HG02642 (cell line): ENCODE measurements around the gene DAZ2.
"Not testable (repeated sequence)": the region's sequence is repeated elsewhere in the genome, so short reads cannot be mapped to it uniquely, and the experiment has no call there.

ENCODE experiments used
- ATAC-seq: cut with Tn5 transposase; IDR thresholded peaks from one replicate; pipeline ENCODE4 v1.9.1; 2021; ENCODE audit warnings: mild to moderate bottlenecking; ENCODE audit not compliant: unreplicated experiment, poor library complexity

The DAZ2 gene, protein sequence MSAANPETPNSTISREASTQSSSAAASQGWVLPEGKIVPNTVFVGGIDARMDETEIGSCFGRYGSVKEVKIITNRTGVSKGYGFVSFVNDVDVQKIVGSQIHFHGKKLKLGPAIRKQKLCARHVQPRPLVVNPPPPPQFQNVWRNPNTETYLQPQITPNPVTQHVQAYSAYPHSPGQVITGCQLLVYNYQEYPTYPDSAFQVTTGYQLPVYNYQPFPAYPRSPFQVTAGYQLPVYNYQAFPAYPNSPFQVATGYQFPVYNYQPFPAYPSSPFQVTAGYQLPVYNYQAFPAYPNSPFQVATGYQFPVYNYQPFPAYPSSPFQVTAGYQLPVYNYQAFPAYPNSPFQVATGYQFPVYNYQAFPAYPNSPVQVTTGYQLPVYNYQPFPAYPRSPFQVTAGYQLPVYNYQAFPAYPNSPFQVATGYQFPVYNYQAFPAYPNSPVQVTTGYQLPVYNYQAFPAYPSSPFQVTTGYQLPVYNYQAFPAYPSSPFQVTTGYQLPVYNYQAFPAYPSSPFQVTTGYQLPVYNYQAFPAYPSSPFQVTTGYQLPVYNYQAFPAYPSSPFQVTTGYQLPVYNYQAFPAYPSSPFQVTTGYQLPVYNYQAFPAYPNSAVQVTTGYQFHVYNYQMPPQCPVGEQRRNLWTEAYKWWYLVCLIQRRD

DNA sequence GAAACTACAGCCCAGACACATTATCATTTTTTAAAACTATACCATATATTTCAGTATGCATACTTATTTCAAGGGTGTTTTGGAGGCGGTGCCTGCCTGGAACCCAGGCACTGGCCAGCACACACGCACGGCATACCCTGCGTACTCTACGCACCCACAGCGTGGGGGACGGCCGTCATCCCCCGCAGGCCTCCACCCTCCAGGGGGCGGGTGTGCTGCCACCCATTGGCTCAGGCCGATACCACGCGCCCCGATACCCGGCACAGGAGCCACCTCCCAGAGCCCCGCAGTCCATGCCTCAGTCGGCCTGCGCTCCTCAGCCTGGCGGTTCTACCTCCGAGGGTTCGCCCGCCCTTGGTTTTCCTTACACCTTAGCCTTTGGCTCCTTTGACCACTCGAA is at the start of gene DAZ2:
Gene DAZ2 (plus strand): TSS at position 301 of the 400 bp plus-strand sequence. CDS start 208 bp downstream, outside the sequence.
- ATAC-seq: not testable (repeated sequence)

DNA sequence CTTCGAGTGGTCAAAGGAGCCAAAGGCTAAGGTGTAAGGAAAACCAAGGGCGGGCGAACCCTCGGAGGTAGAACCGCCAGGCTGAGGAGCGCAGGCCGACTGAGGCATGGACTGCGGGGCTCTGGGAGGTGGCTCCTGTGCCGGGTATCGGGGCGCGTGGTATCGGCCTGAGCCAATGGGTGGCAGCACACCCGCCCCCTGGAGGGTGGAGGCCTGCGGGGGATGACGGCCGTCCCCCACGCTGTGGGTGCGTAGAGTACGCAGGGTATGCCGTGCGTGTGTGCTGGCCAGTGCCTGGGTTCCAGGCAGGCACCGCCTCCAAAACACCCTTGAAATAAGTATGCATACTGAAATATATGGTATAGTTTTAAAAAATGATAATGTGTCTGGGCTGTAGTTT is 20.4 kb upstream of the DAZ2 start, which contains the start of gene DAZ1:
Gene DAZ1 (minus strand): TSS at position 101 of the 400 bp plus-strand sequence. CDS start 208 bp downstream, outside the sequence.
- ATAC-seq: not testable (repeated sequence)

DNA sequence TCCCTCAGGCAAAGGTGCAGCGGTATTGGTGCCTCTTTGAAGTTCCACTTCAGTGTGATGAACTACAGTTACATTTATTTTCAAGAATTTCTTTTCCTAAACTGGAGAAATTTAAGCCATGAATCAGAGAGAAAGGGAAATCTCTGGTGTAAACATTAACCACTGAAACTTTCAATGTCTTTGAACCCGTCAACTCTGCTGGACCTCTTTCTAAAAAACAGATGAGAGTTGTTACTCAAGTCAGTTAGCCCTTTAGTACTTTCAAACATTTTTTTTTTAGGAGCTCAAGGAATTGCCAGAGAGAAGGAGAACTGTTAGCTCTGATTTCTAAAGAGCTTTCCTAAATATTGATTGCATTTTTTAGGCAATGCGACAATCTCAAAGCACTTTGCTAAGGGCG is 11.9 kb upstream of the DAZ2 start:
- ATAC-seq: not testable (repeated sequence)

DNA sequence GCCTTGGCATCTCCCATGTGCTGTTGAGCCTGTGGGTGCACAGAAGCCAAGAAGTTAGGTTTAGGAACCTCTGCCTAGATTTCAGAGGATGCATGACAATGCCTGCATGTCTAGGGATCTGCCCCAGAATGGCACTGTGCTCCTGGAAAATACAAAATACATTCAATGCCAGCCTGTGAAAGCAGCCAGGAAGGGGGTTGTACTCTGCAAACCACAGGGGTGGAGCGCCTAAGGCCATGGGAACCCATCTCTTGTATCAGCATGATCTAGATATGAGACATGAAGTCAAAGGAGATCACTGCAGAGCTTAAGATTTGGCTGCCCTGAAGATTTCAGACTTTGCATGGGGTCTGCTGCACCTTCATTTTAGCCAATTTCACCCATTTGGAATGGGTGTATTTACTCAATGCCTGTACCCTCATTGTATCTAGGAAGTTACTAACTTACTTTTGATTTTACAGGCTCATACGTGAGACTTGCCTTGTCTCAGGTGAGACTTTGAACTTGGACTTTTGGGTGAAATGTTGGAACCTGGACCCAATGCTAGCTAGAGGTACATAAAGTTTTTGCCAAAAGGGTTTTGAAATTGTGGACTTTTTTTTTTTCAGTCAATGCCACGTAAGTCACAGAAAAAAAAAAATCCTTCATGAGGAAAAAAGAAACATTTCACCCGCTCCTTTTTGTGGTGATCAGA is 9.4 kb upstream of the DAZ2 start:
- ATAC-seq: not testable (repeated sequence)

DNA sequence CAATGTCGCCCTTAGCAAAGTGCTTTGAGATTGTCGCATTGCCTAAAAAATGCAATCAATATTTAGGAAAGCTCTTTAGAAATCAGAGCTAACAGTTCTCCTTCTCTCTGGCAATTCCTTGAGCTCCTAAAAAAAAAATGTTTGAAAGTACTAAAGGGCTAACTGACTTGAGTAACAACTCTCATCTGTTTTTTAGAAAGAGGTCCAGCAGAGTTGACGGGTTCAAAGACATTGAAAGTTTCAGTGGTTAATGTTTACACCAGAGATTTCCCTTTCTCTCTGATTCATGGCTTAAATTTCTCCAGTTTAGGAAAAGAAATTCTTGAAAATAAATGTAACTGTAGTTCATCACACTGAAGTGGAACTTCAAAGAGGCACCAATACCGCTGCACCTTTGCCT is 8.7 kb upstream of the DAZ2 start:
- not testable (repeated sequence) for ATAC-seq
